Type B pancreatic cell (in vitro differentiated cells): ENCODE measurements around the gene FOXM1. TPM values are rescaled to one million over a fixed set of nuclear protein-coding genes. Genes with fewer than 3 reads are reported as not detected.

Experiments
- DNase-seq: peaks from one replicate; pipeline ENCODE4 v3.0.0; 2021; ENCODE audit warnings: mixed read lengths; ENCODE audit not compliant: unreplicated experiment; ENCODE audit errors: extremely low spot score
- H3K27ac Mint-ChIP-seq: 2 replicates; pipeline ENCODE4 v1.8.0; 2021; ENCODE audit warnings: mild to moderate bottlenecking, mixed read lengths
- H3K27me3 Mint-ChIP-seq: 2 replicates; pipeline ENCODE4 v1.8.0; 2021; ENCODE audit warnings: mixed read lengths
- H3K36me3 Mint-ChIP-seq: 2 replicates; pipeline ENCODE4 v1.8.0; 2021; ENCODE audit warnings: mixed read lengths
- H3K4me1 Mint-ChIP-seq: one replicate; pipeline ENCODE4 v1.8.0; 2021; ENCODE audit warnings: mixed read lengths; ENCODE audit not compliant: unreplicated experiment
- H3K4me3 Mint-ChIP-seq: 2 replicates; pipeline ENCODE4 v1.8.0; 2021; ENCODE audit warnings: mild to moderate bottlenecking, mixed read lengths
- H3K9me3 Mint-ChIP-seq: 2 replicates; pipeline ENCODE4 v1.8.0; 2021; ENCODE audit warnings: mixed read lengths
- CTCF ChIP-seq: fragments of 200-600 bp; sonication (generic); conservative IDR thresholded peaks from 2 replicates; pipeline ENCODE4 v1.5.0; 2021; ENCODE audit warnings: antibody characterized with exemption, mild to moderate bottlenecking
- total RNA-seq: library from RNA; stranded (reverse); gene quantifications from 2 replicates; pipeline ENCODE4 v1.2.1, GENCODE V29; 2021; ENCODE audit warnings: low replicate concordance

FOXM1 gene
- total RNA-seq, 1 donor from 2014 or later = 68.6 TPM

GRCh38 chr12:2919249-2919648 lies 42.3 kb upstream of the FOXM1 start:
- Mint-ChIP-seq H3K4me1 (no peaks in the 10 kb centered on the region), H3K27me3 (no peaks in the 10 kb centered on the region), H3K9me3 (no peaks in the 10 kb centered on the region), H3K27ac (no peak overlapping the region), H3K4me3 (no peak overlapping the region), H3K36me3 (peaks cover 40% of the 10 kb centered on the region)
- no peak for TF ChIP-seq CTCF
- no peak for DNase-seq

- Mint-ChIP-seq H3K9me3 (no peaks in the 10 kb centered on the region), H3K36me3 (peaks cover 52% of the 10 kb centered on the region), H3K27me3 (no peaks in the 10 kb centered on the region), H3K4me3 (no peak overlapping the region), H3K27ac (peak overlapping the region; percentile 58), H3K4me1 (peaks cover 5% of the 10 kb centered on the region)
- TF ChIP-seq CTCF = no peak
- DNase-seq = no peak
Measured at GRCh38 chr12:2912216-2912575, 35.2 kb upstream of the FOXM1 start.

- no peak for TF ChIP-seq CTCF
- Mint-ChIP-seq H3K27me3 (no peaks in the 10 kb centered on the region), H3K27ac (peak overlapping the region; percentile 1), H3K9me3 (no peaks in the 10 kb centered on the region), H3K4me3 (no peak overlapping the region), H3K4me1 (peaks cover 7% of the 10 kb centered on the region), H3K36me3 (peaks cover 11% of the 10 kb centered on the region)
- DNase-seq = no peak
Measured at GRCh38 chr12:2904260-2904659, 27.3 kb upstream of the FOXM1 start.

- H3K36me3 Mint-ChIP-seq = peaks cover 3% of the 10 kb centered on the region
- no peak overlapping the region for H3K27ac Mint-ChIP-seq
- H3K4me1 Mint-ChIP-seq = peaks cover 7% of the 10 kb centered on the region
- DNase-seq = no peak
- H3K4me3 Mint-ChIP-seq = no peak overlapping the region
- TF ChIP-seq CTCF = no peak
- no peaks in the 10 kb centered on the region for H3K27me3 Mint-ChIP-seq
- no peaks in the 10 kb centered on the region for H3K9me3 Mint-ChIP-seq
Measured at GRCh38 chr12:2902272-2902880, 25.4 kb upstream of the FOXM1 start.

- Mint-ChIP-seq H3K4me1 (peaks cover 7% of the 10 kb centered on the region), H3K36me3 (peaks cover 3% of the 10 kb centered on the region), H3K27ac (no peak overlapping the region), H3K4me3 (no peak overlapping the region), H3K27me3 (no peaks in the 10 kb centered on the region), H3K9me3 (no peaks in the 10 kb centered on the region)
- no peak for TF ChIP-seq CTCF
- DNase-seq = no peak
Measured at GRCh38 chr12:2900642-2901041, 23.7 kb upstream of the FOXM1 start.

GRCh38 chr12:2897418-2897817 lies 20.4 kb upstream of the FOXM1 start:
- DNase-seq = no peak
- peaks cover 10% of the 10 kb centered on the region for H3K36me3 Mint-ChIP-seq
- no peaks in the 10 kb centered on the region for H3K27me3 Mint-ChIP-seq
- H3K27ac Mint-ChIP-seq = no peak overlapping the region
- H3K4me1 Mint-ChIP-seq = peaks cover 14% of the 10 kb centered on the region
- TF ChIP-seq CTCF = no peak
- no peaks in the 10 kb centered on the region for H3K9me3 Mint-ChIP-seq
- H3K4me3 Mint-ChIP-seq = no peak overlapping the region
